ENCODE data around the gene DEPDC5. TPM values are rescaled to one million over a fixed set of nuclear protein-coding genes. Genes with fewer than 3 reads are reported as not detected.

DEPDC5 gene
- total RNA-seq, 2 experiments from 2014 or later = 43.6 to 46.6 TPM

DNA sequence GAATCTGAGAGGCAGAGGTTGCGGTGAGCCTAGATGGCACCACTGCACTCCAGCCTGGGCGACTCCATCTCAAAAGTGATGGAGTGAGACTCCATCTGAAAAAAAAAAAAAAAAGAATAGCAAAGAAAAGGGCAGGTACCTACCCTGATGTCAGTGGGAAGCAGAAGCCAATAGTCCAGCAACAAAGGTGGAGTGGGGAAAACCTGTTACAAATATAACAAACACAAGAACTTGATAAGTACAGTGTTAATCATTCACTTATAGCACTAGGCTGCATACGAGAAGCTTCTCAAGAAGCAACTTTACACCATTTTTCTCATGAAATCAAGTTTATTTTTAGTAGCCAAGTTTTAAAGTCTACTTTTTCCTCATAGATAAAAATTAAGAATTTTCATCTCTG lies 128.0 kb downstream of the DEPDC5 start:
- DNase-seq = no peak
- no peaks in the 10 kb centered on the region for H3K4me1 Mint-ChIP-seq
- H3K9me3 Mint-ChIP-seq = no peaks in the 10 kb centered on the region
- ATAC-seq (ENCODE audit: low read depth) = no peak
- no peak overlapping the region for H3K4me3 Mint-ChIP-seq
- POLR2A ChIA-PET = no interaction called here
- H3K27ac Mint-ChIP-seq = no peak overlapping the region
- H3K36me3 Mint-ChIP-seq = peaks cover 14% of the 10 kb centered on the region
- no peaks in the 10 kb centered on the region for H3K27me3 Mint-ChIP-seq

DNA sequence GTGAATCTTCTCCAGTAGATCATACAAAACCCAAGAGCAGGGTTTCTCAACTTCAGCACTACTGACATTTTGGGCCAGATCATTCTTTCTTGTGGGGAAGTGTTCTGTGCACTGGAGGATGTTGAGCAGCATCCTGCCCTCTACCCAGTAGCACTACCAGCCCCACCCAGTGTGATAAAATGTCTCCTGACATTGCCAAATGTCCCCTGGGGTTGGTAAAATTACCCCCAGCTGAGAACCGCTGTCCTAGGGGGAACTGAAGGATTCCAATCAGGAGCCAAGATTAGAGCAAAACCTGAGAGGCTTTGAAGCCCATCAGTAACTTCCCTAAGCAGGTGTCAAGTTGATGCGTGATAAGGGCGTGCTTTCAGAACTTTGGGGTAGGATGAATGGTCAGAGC lies 129.2 kb downstream of the DEPDC5 start:
- ATAC-seq (ENCODE audit: low read depth) = peak; percentile 56
- no peaks in the 10 kb centered on the region for H3K27me3 Mint-ChIP-seq
- H3K4me3 Mint-ChIP-seq = no peak overlapping the region
- H3K9me3 Mint-ChIP-seq = no peaks in the 10 kb centered on the region
- POLR2A ChIA-PET = no interaction called here
- peaks cover 12% of the 10 kb centered on the region for H3K36me3 Mint-ChIP-seq
- DNase-seq = no peak
- H3K27ac Mint-ChIP-seq = no peak overlapping the region
- H3K4me1 Mint-ChIP-seq = no peaks in the 10 kb centered on the region

DNA sequence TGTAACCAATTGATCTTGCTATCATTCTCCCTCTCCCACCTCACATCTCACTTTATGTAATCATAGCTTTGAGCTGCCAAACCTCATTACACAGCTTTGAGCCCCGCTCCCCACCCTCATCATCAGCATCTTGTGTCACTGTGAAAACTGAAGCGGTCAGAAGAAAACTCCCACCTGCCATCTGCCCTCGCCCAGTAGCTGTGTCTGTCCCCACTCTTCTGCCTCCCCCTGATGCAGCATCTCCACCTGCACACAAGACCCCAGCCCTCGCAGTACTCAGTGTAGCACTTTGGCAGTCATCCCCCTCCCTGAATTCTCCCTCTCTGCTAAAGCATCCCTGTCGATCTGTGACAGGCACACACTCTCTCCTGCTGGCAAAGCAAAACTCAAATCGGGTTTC lies 130.2 kb downstream of the DEPDC5 start:
- H3K36me3 Mint-ChIP-seq = peaks cover 13% of the 10 kb centered on the region
- H3K4me1 Mint-ChIP-seq = no peaks in the 10 kb centered on the region
- no peak for ATAC-seq (ENCODE audit: low read depth)
- DNase-seq = no peak
- no peak overlapping the region for H3K4me3 Mint-ChIP-seq
- no peaks in the 10 kb centered on the region for H3K9me3 Mint-ChIP-seq
- no peaks in the 10 kb centered on the region for H3K27me3 Mint-ChIP-seq
- POLR2A ChIA-PET = no interaction called here
- H3K27ac Mint-ChIP-seq = peak overlapping the region; percentile 30

DNA sequence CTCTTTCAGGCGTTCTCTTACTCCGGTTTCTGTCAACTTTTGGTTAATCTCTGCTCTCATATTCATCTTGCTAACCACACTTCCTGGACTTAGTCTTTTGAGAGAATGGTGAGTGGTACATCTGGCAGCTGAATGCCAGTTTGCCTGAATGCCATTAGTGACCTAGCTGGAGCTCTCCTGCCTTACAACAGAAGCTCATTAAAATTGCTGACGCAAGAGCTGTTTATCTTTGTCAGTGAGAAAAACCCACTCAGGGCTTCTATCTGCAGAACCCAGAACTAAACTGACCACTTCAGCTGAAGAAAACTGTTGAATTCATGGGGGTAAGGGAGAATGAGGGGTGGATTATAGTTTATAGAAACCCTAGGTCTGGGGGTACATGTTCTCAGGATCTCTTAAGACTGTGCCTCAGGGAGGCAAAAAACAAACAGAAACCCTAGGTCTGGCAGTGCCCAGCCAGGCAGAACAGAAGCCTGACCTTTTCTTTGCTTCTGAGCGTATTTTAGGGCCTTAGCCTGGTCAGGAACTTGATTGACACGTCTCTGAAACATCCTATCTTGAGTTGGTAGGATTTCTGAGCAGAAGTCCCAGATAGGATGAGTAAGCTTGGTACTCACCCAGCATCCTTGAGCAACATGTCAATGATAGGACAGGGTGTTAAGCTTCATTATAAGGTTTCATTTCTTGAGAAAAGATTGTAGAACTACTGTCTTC lies 137.7 kb downstream of the DEPDC5 start:
- H3K36me3 Mint-ChIP-seq = peaks cover 9% of the 10 kb centered on the region
- ATAC-seq (ENCODE audit: low read depth) = no peak
- POLR2A ChIA-PET = interaction anchor here (0.6 kb wide), 1 partner anchor 131 kb away, joined by 3 read pairs; no protein-coding TSS in a partner anchor
- H3K27me3 Mint-ChIP-seq = no peaks in the 10 kb centered on the region
- no peaks in the 10 kb centered on the region for H3K9me3 Mint-ChIP-seq
- H3K4me3 Mint-ChIP-seq = no peak overlapping the region
- DNase-seq = no peak
- H3K27ac Mint-ChIP-seq = no peak overlapping the region
- no peaks in the 10 kb centered on the region for H3K4me1 Mint-ChIP-seq

DNA sequence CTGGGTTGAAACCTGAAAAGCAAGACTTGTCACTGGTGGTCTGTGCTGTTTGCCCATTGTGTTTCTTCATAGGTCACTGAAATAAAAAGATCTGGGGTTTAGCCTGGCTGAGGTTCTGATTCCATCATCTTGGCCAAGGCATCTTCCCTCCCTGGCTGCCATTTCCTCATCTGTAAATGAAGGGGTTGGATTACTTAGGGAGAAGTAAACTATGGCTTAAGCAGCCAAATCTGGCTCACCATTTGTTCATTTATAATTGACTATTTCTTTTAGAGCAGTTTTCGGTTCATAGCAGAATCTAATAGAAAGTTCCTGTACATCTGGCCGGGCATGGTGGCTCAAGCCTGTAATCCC lies 138.2 kb downstream of the DEPDC5 start:
- no peak for ATAC-seq (ENCODE audit: low read depth)
- POLR2A ChIA-PET = no interaction called here
- H3K27ac Mint-ChIP-seq = no peak overlapping the region
- H3K27me3 Mint-ChIP-seq = no peaks in the 10 kb centered on the region
- no peaks in the 10 kb centered on the region for H3K4me1 Mint-ChIP-seq
- H3K9me3 Mint-ChIP-seq = no peaks in the 10 kb centered on the region
- no peak for DNase-seq
- H3K4me3 Mint-ChIP-seq = no peak overlapping the region
- H3K36me3 Mint-ChIP-seq = peaks cover 8% of the 10 kb centered on the region

DNA sequence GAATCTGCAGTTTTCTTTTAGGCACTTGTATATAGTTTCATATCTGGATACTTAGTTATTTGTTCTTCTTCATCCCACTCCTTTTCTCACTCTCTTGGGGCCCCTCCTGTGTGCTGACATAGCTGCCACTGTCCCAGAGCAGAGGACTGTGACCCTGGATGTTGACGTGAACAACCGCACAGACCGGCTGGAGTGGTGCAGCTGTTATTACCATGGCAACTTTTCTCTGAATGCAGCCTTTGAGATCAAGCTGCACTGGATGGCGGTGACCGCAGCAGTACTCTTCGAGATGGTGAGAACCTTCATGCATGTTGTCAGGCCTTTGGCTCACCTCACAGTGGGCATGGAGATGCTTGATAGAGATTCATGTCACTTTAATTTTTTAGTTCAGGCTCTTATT lies 139.6 kb downstream of the DEPDC5 start:
- POLR2A ChIA-PET = no interaction called here
- Mint-ChIP-seq H3K36me3 (peaks cover 8% of the 10 kb centered on the region), H3K4me3 (no peak overlapping the region), H3K4me1 (no peaks in the 10 kb centered on the region), H3K27ac (no peak overlapping the region), H3K9me3 (no peaks in the 10 kb centered on the region), H3K27me3 (no peaks in the 10 kb centered on the region)
- DNase-seq = no peak
- ATAC-seq (ENCODE audit: low read depth) = no peak

DNA sequence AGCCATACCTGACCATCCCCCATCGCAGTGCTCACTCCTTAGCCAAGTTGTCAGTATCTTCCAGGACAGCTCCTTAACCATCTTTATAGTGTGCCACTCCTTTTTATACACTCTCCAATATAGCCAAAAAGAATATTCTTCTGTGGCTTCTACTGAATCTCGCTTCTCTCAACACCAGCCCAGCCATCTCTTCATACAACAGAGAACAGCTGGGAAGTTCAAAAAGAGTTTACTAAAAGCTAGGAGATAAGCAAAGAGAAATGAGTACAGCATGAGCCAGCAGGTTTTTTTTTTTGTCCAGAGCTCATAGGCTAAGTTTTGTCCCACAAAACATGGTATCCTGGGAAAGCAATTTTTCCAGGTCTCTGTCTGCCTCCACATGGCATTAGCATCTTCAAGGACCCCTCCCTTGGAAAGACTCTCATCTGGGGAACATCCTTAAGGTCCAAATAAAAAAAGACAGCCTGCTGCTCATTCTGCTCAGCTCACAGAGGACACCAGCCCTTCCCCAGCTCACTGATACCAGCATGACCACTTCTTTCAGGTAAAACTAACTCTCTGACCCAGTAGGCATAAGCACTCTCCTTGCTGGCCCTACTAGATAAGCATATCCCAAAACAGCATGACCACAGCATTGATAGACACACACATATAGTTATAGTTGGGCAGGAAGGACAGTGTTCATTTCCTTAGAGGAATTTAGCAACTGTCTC lies 141.7 kb downstream of the DEPDC5 start:
- no peak for ATAC-seq (ENCODE audit: low read depth)
- POLR2A ChIA-PET = no interaction called here
- no peak overlapping the region for H3K27ac Mint-ChIP-seq
- no peak overlapping the region for H3K4me3 Mint-ChIP-seq
- no peaks in the 10 kb centered on the region for H3K4me1 Mint-ChIP-seq
- H3K36me3 Mint-ChIP-seq = peaks cover 4% of the 10 kb centered on the region
- DNase-seq = no peak
- no peaks in the 10 kb centered on the region for H3K9me3 Mint-ChIP-seq
- no peaks in the 10 kb centered on the region for H3K27me3 Mint-ChIP-seq

DNA sequence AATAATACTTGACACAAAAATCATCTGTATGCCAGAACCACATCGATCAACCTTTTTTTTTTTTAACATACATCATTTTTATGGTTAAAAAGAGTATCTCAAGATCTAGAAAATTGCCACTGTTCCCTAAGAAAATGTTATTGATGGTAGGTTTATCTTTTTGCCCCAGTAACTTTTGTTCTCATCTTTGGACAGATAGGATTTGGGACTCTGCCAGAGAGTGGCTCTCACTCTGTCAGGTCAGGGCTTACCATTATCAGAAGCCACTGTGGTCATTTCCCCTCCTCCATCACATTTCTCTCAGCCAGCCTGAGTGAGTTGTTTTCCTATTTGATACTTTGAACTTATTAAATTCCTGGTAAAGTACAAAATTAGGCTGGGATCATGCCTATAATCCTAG lies 142.7 kb downstream of the DEPDC5 start:
- DNase-seq (no peak), ATAC-seq (ENCODE audit: low read depth) (no peak)
- POLR2A ChIA-PET = no interaction called here
- Mint-ChIP-seq H3K27ac (no peak overlapping the region), H3K4me3 (no peak overlapping the region), H3K36me3 (peaks cover 6% of the 10 kb centered on the region), H3K9me3 (no peaks in the 10 kb centered on the region), H3K4me1 (no peaks in the 10 kb centered on the region), H3K27me3 (no peaks in the 10 kb centered on the region)

DNA sequence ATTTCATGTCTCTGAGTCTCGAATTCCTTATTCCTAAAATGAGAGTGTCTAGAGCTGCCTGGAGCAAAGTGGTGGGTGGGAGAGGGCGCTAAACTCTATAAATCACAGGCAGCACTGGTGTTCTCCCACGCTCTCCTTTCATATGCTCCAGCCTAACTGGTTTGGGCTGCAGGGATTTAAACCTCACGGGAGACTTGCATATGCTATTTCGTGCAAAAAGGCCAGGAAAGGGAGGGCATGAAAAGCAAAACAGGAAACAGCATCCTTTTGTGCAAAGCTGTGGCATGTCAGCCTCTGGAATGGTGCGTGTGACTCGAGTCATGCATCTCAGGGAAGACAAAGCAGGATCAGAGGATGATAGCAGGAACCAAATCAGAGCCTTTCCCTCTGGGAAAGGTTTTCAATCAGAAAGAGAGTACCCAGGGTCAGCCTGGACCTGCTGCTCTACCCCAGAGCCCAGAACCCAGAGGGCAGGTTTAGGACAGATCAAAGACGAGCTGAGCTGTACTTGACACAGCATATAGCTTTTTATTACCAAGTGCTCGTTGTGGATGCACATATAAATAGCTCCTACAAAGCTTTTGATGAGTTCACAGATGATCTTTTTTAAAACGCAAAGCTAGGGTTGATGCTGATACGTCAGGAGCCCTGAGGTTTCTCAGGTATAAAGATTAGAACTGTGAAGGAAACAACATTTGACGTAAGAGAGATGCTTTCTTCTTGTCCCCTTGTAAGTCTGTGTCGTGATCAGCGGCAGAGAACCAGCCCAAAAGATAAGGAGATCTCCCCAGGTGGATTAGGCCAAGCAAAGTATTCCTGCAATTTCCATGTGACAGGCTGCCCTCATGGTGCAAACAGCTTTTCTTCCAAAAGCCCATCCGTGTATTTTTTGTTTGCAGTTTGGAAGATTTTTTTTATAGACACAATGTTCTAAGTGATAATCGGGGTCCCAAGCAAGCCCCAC lies 144.3 kb downstream of the DEPDC5 start:
- DNase-seq (no peak), ATAC-seq (ENCODE audit: low read depth) (no peak)
- Mint-ChIP-seq H3K4me1 (no peaks in the 10 kb centered on the region), H3K27ac (no peak overlapping the region), H3K9me3 (no peaks in the 10 kb centered on the region), H3K4me3 (no peak overlapping the region), H3K27me3 (no peaks in the 10 kb centered on the region), H3K36me3 (peaks cover 3% of the 10 kb centered on the region)
- POLR2A ChIA-PET = no interaction called here

DNA sequence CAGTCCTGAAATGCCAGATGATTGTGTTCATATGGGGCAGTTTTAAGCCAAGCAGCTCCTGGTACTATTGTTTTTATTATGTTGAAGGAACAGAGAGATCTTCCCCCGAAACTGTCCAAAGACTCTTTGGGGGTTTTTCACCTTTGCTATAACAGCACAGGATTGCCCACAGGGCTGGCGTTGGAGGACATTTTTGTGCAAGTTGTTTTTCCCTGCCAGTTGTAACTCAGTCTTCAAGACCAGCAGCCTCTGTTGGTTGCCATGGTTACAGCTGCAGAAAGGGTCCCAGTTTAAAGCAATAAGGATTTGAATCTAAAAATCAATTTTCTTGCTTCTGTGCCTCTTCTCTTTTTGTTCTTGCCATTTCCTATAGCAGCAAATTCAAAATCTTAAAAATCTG lies 145.1 kb downstream of the DEPDC5 start:
- DNase-seq = no peak
- Mint-ChIP-seq H3K36me3 (peaks cover 2% of the 10 kb centered on the region), H3K4me1 (no peaks in the 10 kb centered on the region), H3K9me3 (no peaks in the 10 kb centered on the region), H3K4me3 (no peak overlapping the region), H3K27me3 (no peaks in the 10 kb centered on the region), H3K27ac (no peak overlapping the region)
- ATAC-seq (ENCODE audit: low read depth) = no peak
- POLR2A ChIA-PET = no interaction called here

DNA sequence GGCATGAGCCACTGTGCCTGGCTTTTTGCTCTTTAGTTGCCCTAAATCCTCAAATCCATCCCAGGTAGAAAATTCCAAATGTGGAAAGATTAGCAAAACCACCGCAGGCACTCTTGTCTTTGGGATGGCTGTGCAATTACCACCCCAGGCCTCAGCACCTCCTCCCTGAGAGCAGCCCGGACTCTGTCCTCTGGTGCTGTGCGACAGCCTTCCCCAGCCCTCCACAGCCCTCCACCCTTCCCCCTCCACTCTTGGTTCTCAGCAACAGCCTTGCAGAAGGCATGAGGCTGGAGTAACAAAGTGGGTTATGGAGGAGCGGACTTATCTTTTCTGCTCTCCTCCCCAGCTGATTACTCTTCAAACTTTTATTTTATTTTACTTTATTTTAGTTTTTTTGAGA lies 145.8 kb downstream of the DEPDC5 start:
- ATAC-seq (ENCODE audit: low read depth) = no peak
- H3K36me3 Mint-ChIP-seq = peaks cover 5% of the 10 kb centered on the region

DNA sequence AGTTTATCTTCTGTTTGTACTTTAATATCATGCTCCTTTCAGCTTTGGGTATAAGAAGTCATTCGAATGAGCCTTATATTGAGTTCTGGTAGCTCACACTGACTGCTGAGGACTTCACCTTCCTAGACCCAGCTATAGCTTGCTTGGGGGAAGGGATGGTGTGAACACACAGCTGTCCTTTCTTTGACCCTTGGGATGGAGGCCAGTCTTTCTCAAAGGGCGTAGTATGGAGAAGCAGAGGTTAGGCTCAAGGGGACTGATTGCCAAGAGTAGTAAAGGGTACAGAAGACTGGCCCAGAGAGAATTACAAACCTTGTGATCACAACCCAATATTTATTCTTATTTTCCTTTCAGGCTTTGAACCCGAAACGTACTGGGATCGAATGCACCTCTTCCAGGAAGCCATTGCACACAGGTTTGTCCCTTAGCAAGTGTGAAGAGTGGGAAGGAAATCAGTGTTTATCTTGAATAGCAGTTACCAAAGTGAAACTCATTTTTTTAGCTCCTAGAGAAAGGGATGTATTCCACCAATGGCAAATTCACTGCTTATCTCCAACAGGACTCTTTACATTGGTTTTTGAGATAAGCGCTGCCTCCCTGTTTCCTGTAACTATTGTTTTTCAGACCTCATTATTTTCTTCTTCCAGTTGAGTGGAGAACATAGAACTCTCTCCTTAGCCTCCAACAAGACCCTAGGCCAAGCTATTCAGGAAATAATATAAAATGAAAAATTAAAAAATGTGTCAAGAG lies 147.7 kb downstream of the DEPDC5 start:
- H3K4me1 Mint-ChIP-seq = no peaks in the 10 kb centered on the region
- no peak for ATAC-seq (ENCODE audit: low read depth)
- POLR2A ChIA-PET = no interaction called here

More for the DNA sequence above, 145.8 kb downstream of the DEPDC5 start:
- POLR2A ChIA-PET = no interaction called here
- Mint-ChIP-seq H3K9me3 (no peaks in the 10 kb centered on the region), H3K4me3 (no peak overlapping the region), H3K27me3 (no peaks in the 10 kb centered on the region), H3K27ac (no peak overlapping the region), H3K4me1 (no peaks in the 10 kb centered on the region)
- DNase-seq = no peak

DNA sequence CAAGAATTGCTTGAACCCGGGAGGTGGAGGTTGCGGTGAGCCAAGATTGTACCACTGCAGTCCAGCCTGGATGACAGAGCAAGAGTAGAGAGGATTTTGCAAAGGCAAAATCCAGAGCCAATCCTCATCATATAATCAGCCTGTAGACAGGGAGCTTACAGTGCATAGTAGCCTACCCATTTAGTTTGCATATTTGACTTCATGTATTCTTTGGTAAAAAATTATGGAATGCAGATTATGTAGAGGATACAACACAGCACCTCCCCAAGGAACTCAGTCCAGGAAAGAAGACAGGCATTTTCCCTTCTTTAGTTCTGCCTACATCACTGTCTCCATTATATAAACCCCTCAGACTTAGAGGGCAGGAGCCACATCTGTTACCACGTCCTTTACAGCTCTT lies 150.8 kb downstream of the DEPDC5 start:
- POLR2A ChIA-PET = no interaction called here

More for the DNA sequence above, 147.7 kb downstream of the DEPDC5 start:
- H3K4me3 Mint-ChIP-seq = no peak overlapping the region
- no peak for DNase-seq
- H3K36me3 Mint-ChIP-seq = peaks cover 8% of the 10 kb centered on the region
- no peaks in the 10 kb centered on the region for H3K9me3 Mint-ChIP-seq
- H3K27me3 Mint-ChIP-seq = no peaks in the 10 kb centered on the region
- no peak overlapping the region for H3K27ac Mint-ChIP-seq

More for the DNA sequence above, 150.8 kb downstream of the DEPDC5 start:
- H3K27ac Mint-ChIP-seq = no peak overlapping the region
- peaks cover 8% of the 10 kb centered on the region for H3K36me3 Mint-ChIP-seq
- H3K9me3 Mint-ChIP-seq = no peaks in the 10 kb centered on the region
- ATAC-seq (ENCODE audit: low read depth) = no peak
- H3K4me3 Mint-ChIP-seq = no peak overlapping the region
- no peaks in the 10 kb centered on the region for H3K4me1 Mint-ChIP-seq
- no peaks in the 10 kb centered on the region for H3K27me3 Mint-ChIP-seq
- DNase-seq = no peak
